ENCODE measurements around the gene CIT.
"Not testable (repeated sequence)": the region's sequence is repeated elsewhere in the genome, so short reads cannot be mapped to it uniquely, and the experiment has no call there.

CIT gene

DNA sequence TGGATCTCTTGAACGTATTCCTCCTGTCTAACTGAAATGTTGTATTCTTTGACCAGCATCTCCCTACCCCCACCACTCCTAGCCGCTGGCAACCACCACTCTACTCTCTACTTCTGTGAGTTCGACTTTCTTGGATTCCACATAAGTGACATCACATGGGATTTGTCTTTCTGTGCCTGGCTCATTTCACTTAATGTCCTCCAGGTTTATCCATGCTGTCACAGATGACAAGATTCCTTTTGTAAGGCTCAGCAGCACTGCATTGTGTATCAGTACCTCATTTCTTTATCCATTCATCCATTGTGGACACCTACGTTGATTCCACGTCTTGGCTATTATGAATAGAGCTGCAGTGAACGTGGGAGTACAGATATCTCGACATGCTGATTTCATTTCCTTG lies 198.7 kb downstream of the CIT start:
- no peak for DNase-seq (ENCODE audit: low spot score)

GRCh38 chr12:119676573-119676972 lies 200.5 kb downstream of the CIT start:
- no peak for DNase-seq (ENCODE audit: low spot score)

- DNase-seq (ENCODE audit: low spot score), result no peak
Measured at GRCh38 chr12:119676022-119676421, 201.1 kb downstream of the CIT start.

GRCh38 chr12:119674560-119674959 lies 202.6 kb downstream of the CIT start:
- DNase-seq (ENCODE audit: low spot score), result no peak

DNA sequence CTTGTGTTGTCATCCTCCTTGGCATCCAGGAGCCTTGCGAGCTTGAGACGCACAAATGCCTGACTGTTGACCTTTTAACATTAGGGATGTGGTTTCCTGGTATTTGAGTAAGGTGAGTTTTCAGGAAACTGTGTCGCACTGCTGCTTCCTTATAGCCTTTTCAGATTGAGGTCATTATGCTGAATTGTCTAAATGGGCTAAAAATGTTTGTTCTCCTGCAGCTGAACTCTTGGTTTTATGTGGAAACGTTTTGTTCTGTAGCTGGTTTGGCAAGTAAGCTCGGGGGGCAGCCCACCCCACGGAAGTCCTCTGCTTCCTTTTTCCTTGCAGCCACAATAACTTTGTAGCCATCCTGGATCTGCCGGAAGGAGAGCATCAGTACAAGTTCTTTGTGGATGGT lies 203.5 kb downstream of the CIT start:
- DNase-seq (ENCODE audit: low spot score), result no peak

- DNase-seq (ENCODE audit: low spot score), result no peak
Measured at GRCh38 chr12:119672194-119672593, 204.9 kb downstream of the CIT start.

- no peak for DNase-seq (ENCODE audit: low spot score)
Measured at GRCh38 chr12:119671070-119671469, 206.1 kb downstream of the CIT start.

- DNase-seq (ENCODE audit: low spot score), result no peak
Measured at GRCh38 chr12:119669744-119670472, 207.2 kb downstream of the CIT start.

DNA sequence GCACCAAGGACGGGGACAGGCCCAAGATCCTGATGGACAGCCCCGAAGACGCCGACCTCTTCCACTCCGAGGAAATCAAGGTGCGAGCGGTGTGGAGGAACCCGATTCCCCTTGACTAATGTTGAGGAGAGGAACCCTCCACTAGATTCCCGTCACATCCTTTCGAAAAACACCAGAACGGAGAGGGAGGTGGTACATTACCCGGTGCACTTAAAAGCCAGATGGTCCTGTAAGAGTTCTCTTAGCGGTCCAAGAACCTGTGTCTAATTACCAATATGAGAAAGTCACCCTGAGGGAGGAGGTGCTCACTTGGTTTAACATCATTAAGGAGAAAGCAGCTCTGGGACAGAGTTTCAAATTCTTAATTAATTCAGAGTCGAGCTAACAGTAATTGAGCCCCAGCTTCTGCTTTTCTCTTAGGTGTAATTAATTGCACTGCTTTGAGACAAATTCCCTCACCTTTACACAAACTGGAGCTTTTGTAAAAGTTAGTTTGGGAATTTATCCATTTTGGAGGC lies 208.7 kb downstream of the CIT start:
- no peak for DNase-seq (ENCODE audit: low spot score)

- peak; percentile 97 for DNase-seq (ENCODE audit: low spot score)
Measured at GRCh38 chr12:119667577-119668323, 209.4 kb downstream of the CIT start, which contains the start of gene PRKAB1. Gene PRKAB1 (plus strand): TSS chr12:119668133. CDS start chr12:119668245, 112 bp downstream.

DNA sequence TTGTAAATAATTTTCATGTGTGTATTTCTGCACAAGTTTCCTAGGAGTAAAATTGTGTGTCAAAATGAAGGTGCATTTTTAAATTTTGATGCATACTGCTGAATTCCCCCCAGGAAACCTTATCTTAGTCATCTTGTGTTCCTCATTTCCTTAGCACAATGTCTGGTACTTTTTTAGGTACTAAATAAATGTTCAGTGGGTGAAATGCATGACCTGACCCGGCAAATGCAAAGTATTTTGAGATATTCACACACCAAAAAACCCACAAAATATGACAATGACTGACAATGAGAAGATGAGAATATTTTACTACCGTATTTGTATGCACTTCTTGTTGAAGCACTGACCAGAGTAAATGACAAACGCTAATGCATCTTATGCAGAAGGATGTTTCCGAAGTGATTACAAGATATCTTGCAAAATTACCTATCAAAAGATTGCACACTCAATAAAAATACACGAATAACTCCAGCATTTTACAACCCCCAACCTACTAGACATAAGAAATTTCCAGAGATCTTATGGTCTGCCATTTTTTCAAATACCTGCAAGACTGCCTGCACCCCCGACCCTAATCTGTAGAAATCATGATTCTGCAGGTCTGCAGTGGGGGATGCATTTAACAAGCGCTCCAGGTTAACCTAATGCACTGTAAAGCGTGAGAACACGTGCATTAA lies 210.1 kb downstream of the CIT start:
- DNase-seq (ENCODE audit: low spot score), result no peak

DNA sequence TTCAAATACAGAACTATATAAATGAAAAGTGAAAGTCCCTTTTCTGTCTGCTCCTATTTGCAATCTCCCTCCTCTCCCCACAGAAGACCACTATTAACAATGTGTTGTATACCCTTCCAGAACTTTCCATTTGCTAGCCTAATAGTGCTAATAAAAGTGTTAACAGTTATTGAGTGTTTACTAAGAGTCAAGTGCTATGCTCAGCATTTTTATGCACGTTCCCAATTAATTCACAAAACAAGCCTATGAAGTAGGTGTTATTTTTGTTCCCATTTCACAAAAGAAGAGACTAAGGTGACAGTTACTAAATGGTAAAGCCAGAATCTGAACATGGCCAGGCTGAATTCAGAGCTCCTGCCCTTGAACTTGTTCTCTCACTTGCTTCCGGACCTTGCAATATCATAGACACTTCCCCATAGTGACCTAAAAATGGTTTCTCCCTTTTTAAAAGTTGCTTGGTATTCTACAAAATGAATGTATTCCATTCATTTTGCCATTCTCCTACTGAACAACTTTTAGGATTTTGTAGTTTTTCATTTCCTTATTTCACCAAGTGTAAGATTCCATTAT lies 210.8 kb downstream of the CIT start:
- no peak for DNase-seq (ENCODE audit: low spot score)

DNA sequence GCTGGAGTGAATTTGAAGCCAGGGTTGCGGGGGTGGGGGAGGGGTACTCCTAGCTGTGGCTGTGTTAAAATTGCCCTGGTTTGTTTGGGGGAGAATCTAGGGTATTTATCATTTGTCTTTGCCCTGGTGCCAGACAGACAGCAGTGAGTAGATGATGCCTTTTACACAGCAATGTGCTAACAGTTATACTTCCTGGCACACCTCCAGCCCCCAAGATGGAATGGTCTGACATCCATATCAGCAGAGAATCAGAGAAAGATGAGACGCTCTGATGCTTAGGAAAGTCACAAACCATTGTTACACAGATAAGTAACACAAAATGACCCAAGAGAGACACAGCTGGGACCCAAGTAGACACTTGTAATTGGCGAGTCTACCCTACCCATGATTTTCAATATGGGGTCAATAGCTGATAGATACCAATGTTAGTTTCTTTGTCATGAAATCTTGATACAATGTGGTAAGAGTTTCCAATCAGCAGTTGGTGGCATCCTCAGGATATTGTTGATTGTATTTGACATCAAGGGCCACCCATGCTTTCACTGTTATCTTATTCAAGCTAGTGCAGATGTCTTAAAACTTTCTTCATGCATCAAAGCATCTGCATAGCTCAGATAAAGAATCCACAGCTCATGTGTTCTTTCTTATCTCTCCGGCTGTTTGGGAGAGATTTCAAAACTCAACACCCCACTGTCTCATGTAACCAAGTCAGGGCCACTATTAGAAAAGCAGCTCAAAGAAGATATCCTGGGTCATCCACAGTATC lies 211.8 kb downstream of the CIT start:
- no peak for DNase-seq (ENCODE audit: low spot score)

- DNase-seq (ENCODE audit: low spot score), result no peak
Measured at GRCh38 chr12:119664642-119665041, 212.5 kb downstream of the CIT start.

DNA sequence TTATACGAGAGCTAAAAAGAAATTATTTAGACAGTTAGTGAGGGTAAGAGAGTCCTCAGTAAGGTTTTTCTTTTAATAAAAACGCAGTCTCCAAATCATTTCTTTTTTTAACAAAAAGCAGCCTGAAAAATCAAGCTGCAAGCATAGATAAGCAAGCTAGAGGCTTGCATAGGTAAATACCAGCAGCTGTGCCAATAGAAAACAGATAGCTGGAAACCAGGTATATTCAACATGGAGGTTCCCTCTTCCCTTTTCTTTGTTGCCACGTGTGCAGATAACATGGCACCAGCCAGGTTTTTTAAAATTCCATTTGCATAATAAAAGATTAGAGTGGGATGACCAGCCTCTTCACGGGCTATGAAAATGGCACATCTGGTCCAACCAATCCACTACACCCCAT lies 215.2 kb downstream of the CIT start:
- no peak for DNase-seq (ENCODE audit: low spot score)

DNA sequence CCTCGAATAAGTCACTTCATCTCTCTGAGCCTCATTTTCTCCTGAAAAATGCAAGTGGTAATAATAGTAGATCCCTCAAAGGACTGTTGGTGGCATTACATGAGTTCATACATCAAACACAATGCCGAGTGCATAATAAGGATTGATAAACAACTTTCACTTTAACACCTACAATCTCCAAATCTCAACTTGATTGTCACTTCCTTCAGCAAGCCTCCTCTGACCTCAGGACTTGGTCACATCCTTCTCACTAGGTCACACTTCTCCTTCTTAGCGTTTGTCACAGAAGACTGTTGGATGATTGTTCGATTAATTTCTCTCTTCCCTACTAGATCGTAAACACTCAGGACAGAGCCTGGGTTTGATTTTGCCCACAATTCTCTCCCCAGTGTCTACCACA lies 217.0 kb downstream of the CIT start:
- no peak for DNase-seq (ENCODE audit: low spot score)

DNA sequence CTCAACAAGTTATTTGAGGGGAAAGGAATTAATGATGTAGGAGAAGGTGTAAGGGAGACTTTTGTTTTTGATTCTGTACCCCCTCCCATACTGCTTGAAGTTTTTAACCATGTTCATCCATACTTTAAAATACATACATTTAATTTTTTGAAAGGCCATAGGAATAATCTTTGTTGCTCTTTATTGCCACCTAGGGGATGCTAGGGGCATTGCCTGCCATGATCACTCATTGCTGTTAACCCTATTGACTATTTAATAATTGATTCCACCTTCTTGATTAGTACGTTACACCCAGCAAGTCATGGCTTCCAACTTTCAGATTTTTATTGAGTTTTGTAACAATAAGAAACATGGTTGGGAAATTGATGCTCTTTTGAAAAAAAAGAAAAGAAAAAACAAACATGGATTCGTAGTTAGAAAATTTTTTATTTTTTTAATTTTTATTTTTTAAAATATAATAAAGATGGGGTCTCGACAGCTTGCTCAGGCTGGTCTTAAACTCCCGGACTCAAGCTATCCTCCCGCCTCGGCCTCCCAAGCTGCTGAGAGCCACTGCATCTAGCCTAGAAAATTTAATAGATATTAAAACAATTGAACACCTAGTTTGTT lies 217.7 kb downstream of the CIT start:
- DNase-seq (ENCODE audit: low spot score), result peak; percentile 59

- not testable (repeated sequence) for DNase-seq (ENCODE audit: low spot score)
Measured at GRCh38 chr12:119658166-119658565, 219.0 kb downstream of the CIT start.

- not testable (repeated sequence) for DNase-seq (ENCODE audit: low spot score)
Measured at GRCh38 chr12:119657001-119657400, 220.1 kb downstream of the CIT start.

- no peak for DNase-seq (ENCODE audit: low spot score)
Measured at GRCh38 chr12:119652665-119653064, 224.5 kb downstream of the CIT start.

DNA sequence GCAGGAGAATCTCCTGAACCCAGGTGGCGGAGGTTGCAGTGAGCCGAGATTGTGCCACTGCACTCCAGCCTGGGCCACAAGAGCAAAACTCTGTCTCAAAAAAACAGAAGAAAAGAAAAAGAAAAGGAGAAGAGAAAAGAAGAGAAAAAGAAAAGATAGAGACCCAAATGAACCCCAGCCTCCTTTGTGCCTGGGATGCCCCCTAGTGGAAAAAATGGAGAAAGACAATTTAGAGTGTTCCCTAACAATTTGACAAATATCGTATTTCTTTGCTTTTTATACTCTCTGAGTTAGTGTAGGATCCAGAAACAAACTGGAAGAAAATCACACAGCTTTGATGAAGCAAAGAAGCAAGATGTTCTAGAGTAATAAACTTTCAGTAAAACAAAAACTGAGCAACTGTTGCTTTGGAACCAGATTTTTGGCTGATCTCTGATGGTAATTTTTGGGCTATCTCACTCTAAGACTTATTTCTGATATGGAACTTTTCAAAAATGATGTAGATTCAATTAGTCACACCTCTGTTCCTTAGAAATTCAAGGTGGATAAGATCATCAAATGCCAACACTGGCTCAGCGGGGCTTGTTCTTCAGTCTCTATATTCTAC lies 227.8 kb downstream of the CIT start:
- DNase-seq (ENCODE audit: low spot score), result no peak
